Activated T-cell treated with anti-CD3 and anti-CD28 coated beads, Interleukin-2, amount 50 U/mL, for 4 hours (primary cell): ENCODE data around the gene COA3. TPM values are rescaled to one million over a fixed set of nuclear protein-coding genes. Genes with fewer than 3 reads are reported as not detected.
"Not testable (repeated sequence)": the region's sequence is repeated elsewhere in the genome, so short reads cannot be mapped to it uniquely, and the experiment has no call there.

Source experiments
- ATAC-seq, 2 donors: fragments of 200-7000 bp; cut with Tn5 transposase; one replicate each; pipeline ENCODE4 v1.10.0; 2021
- DNase-seq: peaks from one replicate; pipeline ENCODE4 v3.0.0-alpha.2; 2020
- H3K27me3 Mint-ChIP-seq: one replicate; pipeline ENCODE4 v1.8.0; 2021; ENCODE audit warnings: low read depth, mixed read lengths
- H3K36me3 Mint-ChIP-seq: one replicate; pipeline ENCODE4 v1.8.0; 2022; ENCODE audit warnings: mixed read lengths; ENCODE audit not compliant: insufficient read depth
- H3K4me1 Mint-ChIP-seq: one replicate; pipeline ENCODE4 v1.8.0; 2021; ENCODE audit warnings: low read depth, mixed read lengths
- H3K4me3 Mint-ChIP-seq: one replicate; pipeline ENCODE4 v1.8.0; 2021; ENCODE audit warnings: mild to moderate bottlenecking, moderate library complexity, mixed read lengths
- H3K9me3 Mint-ChIP-seq: one replicate; pipeline ENCODE4 v1.8.0; 2021; ENCODE audit warnings: mixed read lengths
- total RNA-seq, 3 donors: library from RNA; stranded (reverse); gene quantifications; one replicate each; pipeline ENCODE4 v1.2.1, GENCODE V29; 2021

The COA3 gene
- total RNA-seq, 3 donors from 2014 or later: 52.2 to 56.2 (median 55.1) TPM

GRCh38 chr17:42781639-42782165, 16.8 kb downstream of the COA3 start:
- H3K36me3 Mint-ChIP-seq: peaks cover 22% of the 10 kb centered on the region
- H3K9me3 Mint-ChIP-seq: no peaks in the 10 kb centered on the region
- H3K27me3 Mint-ChIP-seq: peaks cover 53% of the 10 kb centered on the region
- no peak overlapping the region for H3K4me3 Mint-ChIP-seq
- H3K4me1 Mint-ChIP-seq: peaks cover 24% of the 10 kb centered on the region
- DNase-seq (no peak), ATAC-seq (no peak)

DNA sequence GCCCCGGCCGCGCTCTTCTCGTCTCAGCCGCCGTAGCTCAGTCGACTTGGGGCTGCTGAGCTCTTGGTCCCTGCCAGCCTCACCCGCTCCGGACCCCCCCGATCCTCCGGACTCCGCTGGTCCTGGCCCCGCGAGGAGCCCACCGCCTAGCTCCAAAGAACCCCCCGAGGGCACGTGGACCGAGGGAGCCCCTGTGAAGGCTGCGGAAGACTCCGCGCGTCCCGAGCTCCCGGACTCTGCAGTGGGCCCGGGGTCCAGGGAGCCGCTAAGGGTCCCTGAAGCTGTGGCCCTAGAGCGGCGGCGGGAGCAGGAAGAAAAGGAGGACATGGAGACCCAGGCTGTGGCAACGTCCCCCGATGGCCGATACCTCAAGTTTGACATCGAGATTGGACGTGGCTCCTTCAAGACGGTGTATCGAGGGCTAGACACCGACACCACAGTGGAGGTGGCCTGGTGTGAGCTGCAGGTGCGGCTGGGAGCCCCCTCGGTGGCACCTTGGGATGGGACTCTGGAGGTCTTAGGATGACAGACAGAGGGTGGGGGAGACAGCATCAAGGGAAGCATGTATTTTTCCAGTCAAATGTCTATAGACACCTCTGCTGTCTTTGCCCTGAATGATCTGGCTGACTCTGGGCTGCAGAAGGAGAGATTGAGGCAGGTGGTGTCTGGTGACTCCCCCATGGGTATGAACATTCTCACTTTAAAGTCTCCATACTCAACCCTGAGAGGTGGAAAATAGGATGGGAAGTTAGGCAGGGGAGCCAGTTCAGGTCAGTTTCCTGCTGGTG, 17.5 kb downstream of the COA3 start:
- Mint-ChIP-seq H3K27me3 (peaks cover 47% of the 10 kb centered on the region), H3K36me3 (peaks cover 24% of the 10 kb centered on the region), H3K4me3 (no peak overlapping the region), H3K9me3 (no peaks in the 10 kb centered on the region), H3K4me1 (peaks cover 24% of the 10 kb centered on the region)
- ATAC-seq (peak; percentile 24 to 32), DNase-seq (no peak)

- peak; percentile 40 to 45 for ATAC-seq
- Mint-ChIP-seq H3K27me3 (peaks cover 39% of the 10 kb centered on the region), H3K4me3 (no peak within 1 kb of the TSS), H3K36me3 (peaks cover 29% of the 10 kb centered on the region), H3K9me3 (no peaks in the 10 kb centered on the region), H3K4me1 (peaks cover 20% of the 10 kb centered on the region)
- no peak for DNase-seq
Measured at GRCh38 chr17:42779936-42780850, 18.3 kb downstream of the COA3 start, which contains the start of gene WNK4. TSS of gene WNK4 (plus strand) at chr17:42780610. CDS start at chr17:42780699, 89 bp downstream.

GRCh38 chr17:42779304-42779935, 19.1 kb downstream of the COA3 start:
- ATAC-seq (no peak), DNase-seq (no peak)
- H3K36me3 Mint-ChIP-seq: peaks cover 30% of the 10 kb centered on the region
- peaks cover 13% of the 10 kb centered on the region for H3K4me1 Mint-ChIP-seq
- H3K27me3 Mint-ChIP-seq: peaks cover 32% of the 10 kb centered on the region
- H3K9me3 Mint-ChIP-seq: no peaks in the 10 kb centered on the region
- H3K4me3 Mint-ChIP-seq: no peak overlapping the region

DNA sequence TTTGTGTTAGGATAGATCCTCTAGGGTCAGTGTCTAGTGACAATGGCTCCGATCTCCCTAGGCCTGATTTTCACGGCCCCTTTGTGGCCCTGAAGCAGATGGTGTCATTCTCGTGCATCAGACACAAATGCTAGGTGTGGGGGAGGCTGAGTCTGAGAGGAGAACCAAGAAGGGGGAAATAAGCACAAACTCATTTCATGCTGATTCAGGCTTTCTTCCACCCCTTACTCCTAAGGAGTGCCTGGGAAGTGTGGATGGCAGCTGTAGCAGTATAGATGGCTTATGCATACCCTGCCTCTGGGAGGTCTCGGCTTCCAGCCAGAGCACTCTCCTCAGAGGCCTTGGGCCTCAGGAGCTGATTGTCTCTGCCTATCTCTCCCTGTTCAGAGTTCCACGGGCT, 19.9 kb downstream of the COA3 start:
- H3K36me3 Mint-ChIP-seq: peaks cover 30% of the 10 kb centered on the region
- H3K4me1 Mint-ChIP-seq: peaks cover 16% of the 10 kb centered on the region
- H3K9me3 Mint-ChIP-seq: no peaks in the 10 kb centered on the region
- ATAC-seq: no peak
- H3K27me3 Mint-ChIP-seq: peaks cover 24% of the 10 kb centered on the region
- no peak for DNase-seq
- no peak overlapping the region for H3K4me3 Mint-ChIP-seq

DNA sequence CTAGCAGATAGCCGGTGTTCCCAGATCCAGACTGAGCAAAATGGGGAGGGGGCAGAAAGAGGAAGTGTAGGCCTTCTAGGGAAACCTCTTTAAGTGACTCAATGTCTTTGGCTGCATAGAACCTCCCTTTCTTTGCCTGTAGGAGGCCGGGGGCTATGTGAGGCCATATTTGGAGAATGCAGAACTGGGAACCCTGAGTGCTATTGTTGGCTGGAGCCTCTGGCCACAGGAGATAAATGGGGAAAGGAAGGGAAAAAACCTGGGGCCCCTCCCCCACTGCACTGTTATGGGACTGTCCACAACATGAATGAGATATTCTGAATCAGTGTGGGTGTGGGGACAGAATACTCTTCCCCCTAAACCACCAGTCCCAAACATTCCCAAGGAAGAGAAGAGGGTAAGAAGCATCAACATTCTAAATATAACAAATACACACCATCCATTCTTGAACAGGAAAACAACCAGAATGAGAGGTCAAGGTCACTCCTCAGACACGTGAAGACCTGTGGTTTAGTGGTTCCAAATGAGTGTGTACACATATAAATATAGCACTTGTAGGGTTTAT, 22.9 kb downstream of the COA3 start:
- DNase-seq (no peak), ATAC-seq (no peak)
- Mint-ChIP-seq H3K9me3 (no peaks in the 10 kb centered on the region), H3K27me3 (peaks cover 6% of the 10 kb centered on the region), H3K4me3 (no peak overlapping the region), H3K36me3 (peaks cover 30% of the 10 kb centered on the region), H3K4me1 (peaks cover 21% of the 10 kb centered on the region)

- H3K9me3 Mint-ChIP-seq: no peaks in the 10 kb centered on the region
- peak overlapping the region; percentile 100 for H3K4me3 Mint-ChIP-seq
- no peak for ATAC-seq
- no peaks in the 10 kb centered on the region for H3K27me3 Mint-ChIP-seq
- H3K36me3 Mint-ChIP-seq: peaks cover 23% of the 10 kb centered on the region
- DNase-seq: no peak
- H3K4me1 Mint-ChIP-seq: peaks cover 21% of the 10 kb centered on the region
Measured at GRCh38 chr17:42774066-42774745, 24.3 kb downstream of the COA3 start.

DNA sequence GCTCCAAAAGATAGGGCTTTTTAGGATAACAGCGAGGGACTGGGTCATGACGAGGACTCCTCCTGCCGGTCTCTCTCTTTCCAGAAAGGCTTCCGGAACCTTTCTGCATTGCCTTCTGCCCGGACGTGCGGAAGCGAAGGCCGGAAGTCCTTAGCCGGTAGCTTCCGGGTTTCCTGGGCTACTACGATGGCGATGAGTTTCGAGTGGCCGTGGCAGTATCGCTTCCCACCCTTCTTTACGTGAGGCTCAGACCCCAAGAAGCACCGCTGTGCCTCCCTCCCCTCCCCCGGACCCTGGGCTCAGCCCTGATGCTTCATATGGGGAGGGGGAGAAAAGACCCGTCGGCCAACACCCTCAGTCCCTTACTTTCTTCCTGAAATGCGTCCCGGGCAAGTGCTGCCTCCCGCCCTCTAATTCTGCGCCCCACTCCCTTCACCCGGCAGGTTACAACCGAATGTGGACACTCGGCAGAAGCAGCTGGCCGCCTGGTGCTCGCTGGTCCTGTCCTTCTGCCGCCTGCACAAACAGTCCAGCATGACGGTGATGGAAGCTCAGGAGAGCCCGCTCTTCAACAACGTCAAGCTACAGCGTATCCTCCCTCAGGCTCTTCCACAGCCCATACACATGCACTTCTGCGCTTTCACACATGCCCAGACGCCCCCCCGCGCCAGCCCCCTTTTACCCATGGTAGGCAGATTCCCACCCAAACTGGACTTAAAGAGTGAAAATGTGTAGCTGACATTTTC, 25.0 kb downstream of the COA3 start, which contains the start of gene VPS25:
VPS25 (plus strand) TSS at position 160 of the 746 bp plus-strand sequence; CDS start at position 187, 27 bp downstream.
- DNase-seq: peak; percentile 67
- H3K4me3 Mint-ChIP-seq: peak within 1 kb of the TSS; percentile 100
- no peaks in the 10 kb centered on the region for H3K9me3 Mint-ChIP-seq
- H3K4me1 Mint-ChIP-seq: peaks cover 21% of the 10 kb centered on the region
- peak; percentile 99 for ATAC-seq
- H3K36me3 Mint-ChIP-seq: peaks cover 18% of the 10 kb centered on the region
- no peaks in the 10 kb centered on the region for H3K27me3 Mint-ChIP-seq

- Mint-ChIP-seq H3K36me3 (peaks cover 14% of the 10 kb centered on the region), H3K27me3 (peaks cover 2% of the 10 kb centered on the region), H3K9me3 (no peaks in the 10 kb centered on the region), H3K4me1 (peaks cover 21% of the 10 kb centered on the region), H3K4me3 (peak overlapping the region; percentile 100)
- DNase-seq: no peak
- peak; percentile 4 to 20 for ATAC-seq
Measured at GRCh38 chr17:42772945-42773289, 25.6 kb downstream of the COA3 start.

GRCh38 chr17:42769964-42770363, 28.5 kb downstream of the COA3 start:
- H3K36me3 Mint-ChIP-seq, H3K4me3 Mint-ChIP-seq, ATAC-seq, H3K9me3 Mint-ChIP-seq, DNase-seq: not testable (repeated sequence)
- H3K4me1 Mint-ChIP-seq: peaks cover 21% of the 10 kb centered on the region
- peaks cover 19% of the 10 kb centered on the region for H3K27me3 Mint-ChIP-seq

DNA sequence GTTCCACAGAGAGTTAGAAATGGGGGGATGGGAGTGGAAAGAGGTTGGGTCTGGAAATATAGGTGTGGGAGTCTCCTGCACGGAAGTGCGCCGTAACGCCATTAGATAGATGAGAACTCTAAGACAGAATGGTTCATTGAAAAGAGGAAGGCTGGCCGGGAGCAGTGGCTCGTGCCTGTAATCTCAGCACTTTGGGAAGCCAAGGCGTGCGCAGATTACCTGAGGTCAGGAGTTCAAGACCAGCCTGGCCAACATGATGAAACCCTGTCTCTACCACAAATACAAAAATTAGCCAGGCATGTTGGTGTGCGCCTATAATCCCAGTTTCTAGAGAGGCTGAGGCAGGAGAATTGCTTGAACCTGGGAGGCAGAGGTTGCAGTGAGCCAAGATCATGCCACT, 30.5 kb downstream of the COA3 start:
- not testable (repeated sequence) for H3K36me3 Mint-ChIP-seq, H3K4me1 Mint-ChIP-seq, DNase-seq, ATAC-seq, H3K4me3 Mint-ChIP-seq, H3K9me3 Mint-ChIP-seq
- H3K27me3 Mint-ChIP-seq: peaks cover 31% of the 10 kb centered on the region

- ATAC-seq: no peak
- no peaks in the 10 kb centered on the region for H3K9me3 Mint-ChIP-seq
- no peak overlapping the region for H3K4me3 Mint-ChIP-seq
- no peaks in the 10 kb centered on the region for H3K36me3 Mint-ChIP-seq
- DNase-seq: no peak
- peaks cover 36% of the 10 kb centered on the region for H3K27me3 Mint-ChIP-seq
- H3K4me1 Mint-ChIP-seq: peaks cover 5% of the 10 kb centered on the region
Measured at GRCh38 chr17:42767512-42767911, 31.0 kb downstream of the COA3 start.

- peaks cover 46% of the 10 kb centered on the region for H3K27me3 Mint-ChIP-seq
- ATAC-seq (no peak), DNase-seq (no peak)
- H3K9me3 Mint-ChIP-seq: no peaks in the 10 kb centered on the region
- H3K36me3 Mint-ChIP-seq: no peaks in the 10 kb centered on the region
- no peak overlapping the region for H3K4me3 Mint-ChIP-seq
- H3K4me1 Mint-ChIP-seq: peaks cover 2% of the 10 kb centered on the region
Measured at GRCh38 chr17:42766124-42766523, 32.4 kb downstream of the COA3 start.
